GM12801 (cell line): ENCODE measurements around the gene ATP8B3.

Experiments
- TF ChIP-seq, protein P1 (sequence below): IDR thresholded peaks from one replicate; pipeline ENCODE4 v1.5.1; 2011; ENCODE audit warnings: control low read depth; ENCODE audit not compliant: insufficient read length; ENCODE audit errors: extremely low read depth

The ATP8B3 gene

DNA sequence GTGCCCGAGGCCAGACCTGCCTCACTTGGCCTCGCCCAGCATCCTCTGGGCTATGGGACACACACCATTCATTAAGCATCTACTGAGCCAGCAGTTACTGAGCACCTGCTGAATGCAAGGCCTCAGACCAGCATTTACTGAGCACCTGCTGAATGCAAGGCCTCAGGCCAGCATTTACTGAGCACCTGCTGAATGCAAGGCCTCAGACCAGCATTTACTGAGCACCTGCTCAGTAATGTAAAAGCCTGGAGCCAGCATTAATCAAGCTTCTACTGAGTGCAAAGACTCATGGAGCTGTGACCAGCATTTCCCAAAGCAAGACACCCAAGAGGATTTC lies 3.7 kb downstream of the ATP8B3 start:
- TF ChIP-seq, protein P1, sequence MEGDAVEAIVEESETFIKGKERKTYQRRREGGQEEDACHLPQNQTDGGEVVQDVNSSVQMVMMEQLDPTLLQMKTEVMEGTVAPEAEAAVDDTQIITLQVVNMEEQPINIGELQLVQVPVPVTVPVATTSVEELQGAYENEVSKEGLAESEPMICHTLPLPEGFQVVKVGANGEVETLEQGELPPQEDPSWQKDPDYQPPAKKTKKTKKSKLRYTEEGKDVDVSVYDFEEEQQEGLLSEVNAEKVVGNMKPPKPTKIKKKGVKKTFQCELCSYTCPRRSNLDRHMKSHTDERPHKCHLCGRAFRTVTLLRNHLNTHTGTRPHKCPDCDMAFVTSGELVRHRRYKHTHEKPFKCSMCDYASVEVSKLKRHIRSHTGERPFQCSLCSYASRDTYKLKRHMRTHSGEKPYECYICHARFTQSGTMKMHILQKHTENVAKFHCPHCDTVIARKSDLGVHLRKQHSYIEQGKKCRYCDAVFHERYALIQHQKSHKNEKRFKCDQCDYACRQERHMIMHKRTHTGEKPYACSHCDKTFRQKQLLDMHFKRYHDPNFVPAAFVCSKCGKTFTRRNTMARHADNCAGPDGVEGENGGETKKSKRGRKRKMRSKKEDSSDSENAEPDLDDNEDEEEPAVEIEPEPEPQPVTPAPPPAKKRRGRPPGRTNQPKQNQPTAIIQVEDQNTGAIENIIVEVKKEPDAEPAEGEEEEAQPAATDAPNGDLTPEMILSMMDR, result no peak

DNA sequence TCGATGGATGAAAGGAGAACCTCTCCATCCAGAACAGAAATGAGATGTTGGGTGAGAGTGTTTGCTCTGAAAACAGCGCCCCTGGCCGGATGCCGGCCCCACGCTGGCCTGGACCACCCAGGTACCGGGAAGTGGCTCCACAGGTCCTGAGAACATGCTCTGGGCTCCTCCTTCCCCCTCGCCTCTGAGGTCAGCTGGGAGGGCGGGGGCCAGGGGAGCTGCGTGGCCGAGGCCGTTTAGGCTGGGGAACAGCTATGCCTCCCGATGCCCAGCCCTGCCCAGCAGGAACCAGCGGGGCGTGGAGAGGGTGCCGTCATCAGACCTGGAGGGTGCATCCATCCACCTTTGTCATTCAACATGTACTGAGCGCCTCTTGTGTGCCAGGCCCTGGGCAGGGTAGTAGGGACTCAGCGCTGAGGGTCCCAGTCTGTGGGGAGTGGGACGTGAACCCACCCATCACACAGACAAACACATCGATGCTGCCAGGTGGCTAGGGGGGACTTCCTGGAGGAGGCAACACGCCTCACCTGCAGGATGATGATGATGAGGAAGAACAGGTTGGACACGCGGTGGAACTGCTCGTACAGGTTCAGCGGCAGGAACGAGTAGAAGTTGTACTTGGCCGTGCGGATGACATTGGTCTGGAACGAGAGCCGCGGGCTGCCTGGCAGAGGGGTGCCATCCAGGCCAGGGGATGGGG lies 4.2 kb downstream of the ATP8B3 start:
- TF ChIP-seq, protein P1, result no peak

GRCh38 chr19:1807030-1807694 lies 4.9 kb downstream of the ATP8B3 start:
- TF ChIP-seq, protein P1, result no peak

GRCh38 chr19:1806184-1807029 lies 5.7 kb downstream of the ATP8B3 start:
- TF ChIP-seq, protein P1, result no peak

- TF ChIP-seq, protein P1, result no peak
Observed at GRCh38 chr19:1805401-1806183, 6.5 kb downstream of the ATP8B3 start.

DNA sequence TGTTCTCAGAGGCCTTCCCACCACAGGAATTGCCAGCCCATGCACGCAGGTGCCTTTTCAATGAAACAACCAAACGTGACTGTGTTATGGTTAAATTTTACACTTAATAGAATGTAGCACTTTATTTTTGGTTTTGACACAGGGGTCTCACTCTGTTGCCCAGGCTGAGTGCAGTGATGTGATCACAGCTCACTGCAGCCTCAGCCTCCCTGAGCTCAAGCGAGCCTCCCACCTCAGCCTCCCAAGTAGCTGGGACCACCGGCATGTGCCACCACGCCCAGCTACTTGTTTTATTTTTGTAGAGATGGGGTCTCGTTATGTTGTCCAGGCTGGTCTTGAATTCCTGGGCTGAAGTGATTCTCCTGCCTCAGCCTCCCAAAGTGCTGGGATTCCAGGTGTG lies 7.2 kb downstream of the ATP8B3 start:
- TF ChIP-seq, protein P1, result no peak
